Activated naive CD4-positive, alpha-beta T cell treated with anti-CD3 and anti-CD28 coated beads, Interleukin-2, amount 50 U/mL, for 24 hours (primary cell): ENCODE data around the gene CAMK4.

ENCODE experiments used
- H3K27ac Mint-ChIP-seq: one replicate; pipeline ENCODE4 v1.8.0; 2021; ENCODE audit warnings: mild to moderate bottlenecking, mixed read lengths
- H3K27me3 Mint-ChIP-seq: one replicate; pipeline ENCODE4 v1.8.0; 2021; ENCODE audit warnings: mixed read lengths
- H3K36me3 Mint-ChIP-seq: one replicate; pipeline ENCODE4 v1.8.0; 2021; ENCODE audit warnings: mixed read lengths
- H3K4me1 Mint-ChIP-seq: one replicate; pipeline ENCODE4 v1.8.0; 2021; ENCODE audit warnings: mixed read lengths
- H3K4me3 Mint-ChIP-seq: one replicate; pipeline ENCODE4 v1.8.0; 2021; ENCODE audit warnings: mild to moderate bottlenecking, mixed read lengths
- H3K9me3 Mint-ChIP-seq: one replicate; pipeline ENCODE4 v1.8.0; 2021; ENCODE audit warnings: mixed read lengths

Gene CAMK4

DNA sequence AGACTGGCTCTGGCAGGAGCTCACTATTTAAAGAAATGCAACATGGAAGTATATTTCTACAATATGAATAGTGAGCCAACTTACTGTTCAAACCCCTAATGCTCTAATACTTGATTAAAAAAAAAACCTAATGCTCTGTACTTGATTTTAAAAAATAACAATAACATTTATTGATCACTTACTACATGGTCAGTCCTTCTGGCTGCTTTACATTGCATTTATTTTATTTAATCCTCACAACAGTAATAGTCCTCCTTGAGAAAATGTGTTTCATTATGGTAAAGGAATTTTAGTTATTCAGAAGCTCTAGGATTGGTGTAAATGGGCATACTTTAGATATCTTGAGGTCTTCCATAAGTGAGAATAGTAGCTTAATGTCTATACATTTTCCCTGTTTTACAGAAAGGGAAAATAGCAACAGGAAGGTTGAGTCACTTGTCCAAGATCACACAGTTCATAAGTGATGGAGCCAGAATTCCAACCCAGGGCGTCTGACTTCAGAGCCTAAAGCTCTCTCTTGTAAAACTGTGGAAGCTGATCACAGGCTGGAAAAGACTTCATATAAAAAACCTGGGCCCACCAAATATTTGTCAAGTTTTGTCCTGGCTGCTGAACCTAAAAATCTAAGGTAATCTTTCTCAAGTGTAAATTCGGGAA is 287.1 kb downstream of the CAMK4 start:
- Mint-ChIP-seq H3K27me3 (no peaks in the 10 kb centered on the region), H3K4me3 (peak overlapping the region; percentile 95), H3K27ac (peak overlapping the region; percentile 97), H3K9me3 (no peaks in the 10 kb centered on the region), H3K36me3 (no peaks in the 10 kb centered on the region), H3K4me1 (peaks cover 69% of the 10 kb centered on the region)

DNA sequence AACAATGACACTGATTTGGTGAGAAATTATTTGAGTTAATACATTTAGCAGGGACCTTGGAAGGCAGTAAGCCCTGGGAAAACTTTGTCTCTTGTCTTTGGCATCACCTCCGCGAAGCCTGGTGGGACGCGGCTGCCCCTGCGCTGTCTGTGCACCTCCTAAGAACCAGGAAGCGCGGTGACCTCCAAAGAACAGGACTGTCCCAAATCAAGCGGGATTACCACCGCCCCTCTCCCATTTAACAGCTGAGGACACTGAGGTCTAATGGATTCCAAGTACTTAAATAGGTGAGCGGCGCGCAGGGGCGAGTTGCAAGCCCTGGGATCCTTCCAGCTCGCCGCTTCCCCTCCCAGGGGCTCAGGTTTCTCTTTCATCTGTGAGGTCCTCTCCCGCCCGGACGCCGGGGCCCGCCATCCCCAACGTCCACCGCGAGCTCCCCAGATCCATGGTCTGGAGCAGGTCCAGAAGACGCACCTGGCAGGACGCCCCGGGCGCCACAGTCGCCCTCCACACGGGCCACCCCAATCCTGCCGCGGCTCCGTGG is 287.7 kb downstream of the CAMK4 start:
- no peaks in the 10 kb centered on the region for H3K36me3 Mint-ChIP-seq
- H3K9me3 Mint-ChIP-seq: no peaks in the 10 kb centered on the region
- peaks cover 69% of the 10 kb centered on the region for H3K4me1 Mint-ChIP-seq
- H3K4me3 Mint-ChIP-seq: peak overlapping the region; percentile 95
- H3K27me3 Mint-ChIP-seq: no peaks in the 10 kb centered on the region
- peak overlapping the region; percentile 97 for H3K27ac Mint-ChIP-seq

DNA sequence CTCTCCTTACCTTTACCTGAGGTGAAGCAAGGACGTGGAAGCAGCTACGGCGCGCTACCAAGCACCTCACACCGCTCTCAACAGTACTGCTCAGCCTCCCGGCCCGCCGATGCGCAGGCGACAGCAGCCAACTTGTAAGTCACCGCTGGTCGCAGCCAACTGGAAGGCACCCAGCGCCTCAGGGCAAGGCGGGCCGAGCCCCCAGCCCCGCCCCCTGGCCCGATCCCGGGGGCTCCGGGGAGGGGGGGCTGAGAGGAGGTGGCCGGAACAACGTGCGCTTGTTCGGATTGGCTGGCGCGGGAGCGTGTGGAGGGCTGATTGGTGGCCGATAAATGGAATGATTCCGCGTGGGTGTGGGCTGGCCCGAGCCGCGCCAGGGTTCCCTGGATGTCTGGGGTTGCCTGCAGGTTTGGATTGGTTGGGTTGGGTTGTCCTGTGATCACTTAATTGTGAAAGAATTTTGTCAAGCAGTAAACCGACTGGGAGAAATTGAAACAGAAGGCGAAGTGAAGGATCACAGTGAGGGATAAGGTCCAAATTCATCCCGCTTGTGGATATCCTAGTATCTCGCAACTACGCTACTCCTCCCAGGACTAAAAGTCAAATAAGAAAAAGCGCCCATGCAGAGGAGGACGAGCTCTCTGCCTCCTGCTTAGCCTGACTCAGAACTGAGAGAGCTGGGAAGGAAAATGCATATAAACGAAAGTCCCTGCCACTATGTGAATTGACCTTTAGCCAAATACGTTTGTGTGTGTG is 288.4 kb downstream of the CAMK4 start, which contains the start of gene STARD4:
TSS of gene STARD4 (minus strand) at position 161 of the 756 bp plus-strand sequence. CDS start 5,102 bp downstream, outside the sequence.
- H3K27me3 Mint-ChIP-seq: no peaks in the 10 kb centered on the region
- no peaks in the 10 kb centered on the region for H3K9me3 Mint-ChIP-seq
- peak within 1 kb of the TSS; percentile 97 for H3K27ac Mint-ChIP-seq
- no peaks in the 10 kb centered on the region for H3K36me3 Mint-ChIP-seq
- peak within 1 kb of the TSS; percentile 95 for H3K4me3 Mint-ChIP-seq
- H3K4me1 Mint-ChIP-seq: peaks cover 63% of the 10 kb centered on the region

DNA sequence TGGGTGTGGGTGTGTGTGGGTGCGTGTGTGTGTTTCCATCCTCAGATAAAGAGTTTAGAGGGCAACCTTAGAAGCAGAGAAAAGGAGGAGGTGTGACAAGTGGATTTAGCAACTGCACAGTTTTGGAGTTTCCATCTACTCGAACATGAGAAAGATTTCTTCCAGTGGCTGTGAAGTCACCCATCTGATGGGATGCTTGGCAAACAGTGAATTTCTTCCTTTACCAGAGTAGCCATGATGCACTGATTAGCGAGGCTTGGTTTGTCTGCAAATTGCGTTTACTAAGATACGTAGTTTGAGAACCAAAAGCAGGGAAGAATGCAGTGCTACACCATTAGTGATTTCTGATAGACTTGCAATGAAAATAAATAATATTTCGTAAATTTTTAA is 288.9 kb downstream of the CAMK4 start:
- Mint-ChIP-seq H3K36me3 (no peaks in the 10 kb centered on the region), H3K4me1 (peaks cover 58% of the 10 kb centered on the region), H3K27me3 (no peaks in the 10 kb centered on the region), H3K27ac (peak overlapping the region; percentile 97), H3K9me3 (no peaks in the 10 kb centered on the region), H3K4me3 (peak overlapping the region; percentile 95)

DNA sequence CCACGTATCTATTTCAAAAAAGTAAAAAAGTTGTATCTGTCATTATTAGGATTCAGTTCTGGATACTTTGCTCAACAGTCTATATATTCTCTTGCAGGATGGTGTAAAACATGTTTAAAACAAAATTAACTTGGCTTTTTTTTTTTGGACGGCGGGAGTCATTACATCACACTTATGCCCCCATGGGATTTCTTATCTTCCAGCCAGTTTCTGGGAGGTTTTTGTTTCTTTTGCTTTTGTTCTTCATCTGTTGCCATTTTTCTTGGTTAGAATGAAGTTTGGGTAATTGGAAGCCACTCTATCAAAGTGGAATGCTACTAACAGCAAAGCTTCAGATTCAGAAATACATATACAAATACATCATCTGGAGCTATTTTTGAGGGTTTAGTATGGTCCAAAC is 289.9 kb downstream of the CAMK4 start:
- Mint-ChIP-seq H3K27ac (no peak overlapping the region), H3K4me1 (peaks cover 50% of the 10 kb centered on the region)

DNA sequence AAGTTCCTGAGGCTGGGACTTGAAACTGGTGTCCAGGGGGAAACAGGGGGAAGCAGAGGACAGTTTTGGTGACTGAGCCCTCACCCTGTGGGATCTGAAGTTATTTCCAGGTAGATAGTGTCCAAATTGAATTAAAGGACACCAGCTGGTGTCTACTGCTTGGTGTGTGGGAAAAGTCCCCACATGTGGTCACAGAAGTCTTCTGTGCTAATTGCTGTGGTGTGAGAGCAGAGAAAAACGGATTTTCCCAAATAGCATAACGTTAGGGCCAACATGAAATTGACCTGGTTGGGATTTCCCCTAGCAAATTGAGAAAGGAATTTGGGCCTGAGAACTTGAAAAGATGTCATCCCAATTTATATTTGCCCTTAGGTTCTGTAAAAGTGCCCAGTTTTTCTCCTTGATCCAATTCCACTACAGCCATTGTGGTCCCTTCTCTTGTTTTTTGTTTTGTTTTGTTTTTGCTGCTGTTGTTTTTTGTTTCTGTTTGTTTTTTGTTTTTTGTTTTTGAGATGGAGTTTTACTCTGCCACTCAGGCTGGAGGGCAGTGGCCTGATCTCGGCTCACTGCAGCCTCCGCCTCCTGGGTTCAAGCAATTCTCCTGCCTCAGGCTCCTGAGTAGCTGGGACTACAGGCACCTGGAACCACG is 293.8 kb downstream of the CAMK4 start:
- Mint-ChIP-seq H3K4me1 (peaks cover 15% of the 10 kb centered on the region), H3K27me3 (no peaks in the 10 kb centered on the region), H3K9me3 (no peaks in the 10 kb centered on the region), H3K36me3 (no peaks in the 10 kb centered on the region), H3K4me3 (no peak overlapping the region), H3K27ac (no peak overlapping the region)

More for the DNA sequence above, 289.9 kb downstream of the CAMK4 start:
- H3K36me3 Mint-ChIP-seq: no peaks in the 10 kb centered on the region
- H3K9me3 Mint-ChIP-seq: no peaks in the 10 kb centered on the region
- H3K4me3 Mint-ChIP-seq: peak overlapping the region; percentile 44
- no peaks in the 10 kb centered on the region for H3K27me3 Mint-ChIP-seq

DNA sequence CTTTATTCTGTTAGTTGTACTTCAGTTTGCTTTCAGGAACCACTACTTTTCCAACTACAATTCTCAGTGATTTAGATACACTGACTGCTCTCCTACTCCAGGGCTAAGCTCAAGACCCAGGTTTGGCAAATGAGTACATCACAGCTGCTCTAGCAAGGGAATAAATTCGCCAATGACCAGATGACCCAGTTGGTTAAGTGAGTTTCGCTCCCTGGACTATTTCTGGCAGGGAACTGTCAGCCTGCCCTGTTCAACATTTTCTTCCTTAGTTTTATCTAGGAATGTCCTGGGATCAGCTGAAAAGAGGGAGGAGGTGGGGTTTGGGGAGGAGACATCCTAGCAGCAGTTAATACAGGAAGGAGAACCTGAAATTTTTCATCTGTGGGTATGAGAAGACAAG is 294.6 kb downstream of the CAMK4 start:
- Mint-ChIP-seq H3K9me3 (no peaks in the 10 kb centered on the region), H3K4me1 (peaks cover 8% of the 10 kb centered on the region), H3K27ac (no peak overlapping the region), H3K36me3 (no peaks in the 10 kb centered on the region), H3K4me3 (no peak overlapping the region), H3K27me3 (no peaks in the 10 kb centered on the region)

DNA sequence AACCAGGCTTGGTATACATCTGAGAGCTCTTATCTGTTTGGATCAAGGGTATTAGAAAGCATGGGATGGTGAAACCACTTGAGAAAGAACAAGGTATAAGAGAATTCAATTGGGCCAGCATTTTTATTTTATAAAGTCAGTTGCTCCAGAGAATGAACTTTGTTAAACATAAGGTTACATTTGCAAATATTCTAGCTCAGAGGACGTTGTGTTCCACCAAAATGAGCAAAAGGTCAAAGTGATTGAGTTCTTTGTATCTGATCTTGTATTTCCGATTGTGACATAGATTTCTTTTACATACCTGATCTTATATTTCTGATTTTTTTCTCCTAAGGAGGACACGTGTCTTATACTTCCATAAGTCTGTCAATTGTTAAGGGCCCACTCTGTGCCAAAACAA is 296.7 kb downstream of the CAMK4 start:
- Mint-ChIP-seq H3K27me3 (no peaks in the 10 kb centered on the region), H3K4me1 (no peaks in the 10 kb centered on the region), H3K36me3 (no peaks in the 10 kb centered on the region), H3K9me3 (no peaks in the 10 kb centered on the region), H3K4me3 (no peak overlapping the region), H3K27ac (no peak overlapping the region)

DNA sequence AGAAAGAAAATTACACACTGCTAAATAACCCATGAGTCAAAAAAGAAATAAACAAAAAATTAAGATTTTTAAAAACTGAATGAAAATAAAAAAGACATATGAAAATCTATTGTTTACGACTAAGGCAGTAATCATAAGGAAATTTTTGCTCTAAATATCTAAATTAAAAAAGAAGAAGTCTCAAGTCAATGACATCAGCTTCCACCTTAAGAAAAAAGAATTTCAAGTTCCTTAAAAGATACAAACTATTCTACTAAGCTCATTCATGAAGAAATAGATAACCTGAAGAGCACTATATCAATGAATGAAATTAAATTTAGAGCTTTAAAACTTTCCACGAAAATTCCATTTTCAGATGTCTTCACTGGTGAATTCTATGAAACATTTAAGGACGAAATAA is 303.9 kb downstream of the CAMK4 start:
- Mint-ChIP-seq H3K27me3 (no peaks in the 10 kb centered on the region), H3K27ac (no peak overlapping the region), H3K4me1 (peaks cover 20% of the 10 kb centered on the region), H3K36me3 (no peaks in the 10 kb centered on the region), H3K9me3 (no peaks in the 10 kb centered on the region), H3K4me3 (no peak overlapping the region)

DNA sequence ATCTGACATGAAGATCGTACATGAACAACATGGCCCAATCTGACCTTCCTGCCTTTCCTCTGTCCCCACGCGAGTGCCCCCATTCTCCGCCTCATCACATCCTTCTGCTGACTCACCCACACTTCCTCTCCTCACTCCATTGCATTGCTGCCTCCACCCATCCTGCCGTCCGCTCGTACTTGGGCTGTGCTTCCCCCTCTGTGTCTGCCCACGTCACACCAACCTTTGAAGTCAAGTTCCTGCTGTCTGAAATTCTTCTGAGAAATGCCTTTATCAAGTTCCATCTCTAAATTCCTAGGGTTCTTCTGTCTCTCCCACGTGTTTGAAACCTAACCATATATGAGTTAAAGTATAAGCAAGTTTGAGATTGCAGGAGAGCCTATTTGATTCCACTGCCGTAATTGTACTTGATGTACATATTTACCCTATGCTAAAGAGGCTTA is 306.1 kb downstream of the CAMK4 start:
- Mint-ChIP-seq H3K4me1 (peaks cover 20% of the 10 kb centered on the region), H3K36me3 (no peaks in the 10 kb centered on the region), H3K27me3 (no peaks in the 10 kb centered on the region), H3K9me3 (no peaks in the 10 kb centered on the region), H3K27ac (peak overlapping the region; percentile 92), H3K4me3 (peak overlapping the region; percentile 79)

DNA sequence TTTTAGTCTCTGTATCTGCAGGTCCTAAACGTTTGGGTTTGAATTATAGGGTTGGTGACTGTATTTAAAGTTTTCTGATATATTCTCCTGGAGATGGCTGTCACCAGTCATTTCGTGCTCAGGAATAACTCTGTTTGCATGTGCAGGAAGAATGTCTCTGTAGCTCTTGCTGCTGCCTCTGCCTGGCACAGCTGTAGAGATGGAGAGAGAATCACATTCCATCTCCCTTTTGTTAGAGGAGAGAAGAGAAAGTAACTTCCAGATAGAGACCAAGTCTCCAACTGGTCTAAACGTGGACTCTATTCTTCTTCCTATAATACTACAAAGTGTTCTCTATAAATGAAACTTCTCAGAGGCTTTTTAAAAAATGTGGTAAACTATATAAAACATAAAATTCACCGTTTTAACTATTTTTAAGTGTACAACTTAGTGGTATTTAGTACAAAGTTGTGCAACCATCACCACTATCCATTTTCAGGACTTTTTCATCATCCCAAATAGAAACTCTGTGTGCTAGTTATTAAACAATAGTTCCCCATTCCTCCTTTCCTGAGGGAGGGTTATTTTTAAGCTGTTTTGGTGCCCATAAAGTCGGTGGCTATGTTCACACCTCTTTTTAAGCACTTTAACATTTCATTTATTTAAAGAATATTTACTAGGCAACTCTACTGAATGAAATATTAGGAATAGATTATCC is 308.9 kb downstream of the CAMK4 start:
- H3K27me3 Mint-ChIP-seq: no peaks in the 10 kb centered on the region
- no peak overlapping the region for H3K4me3 Mint-ChIP-seq
- H3K36me3 Mint-ChIP-seq: no peaks in the 10 kb centered on the region
- H3K4me1 Mint-ChIP-seq: peaks cover 20% of the 10 kb centered on the region
- no peak overlapping the region for H3K27ac Mint-ChIP-seq
- no peaks in the 10 kb centered on the region for H3K9me3 Mint-ChIP-seq

DNA sequence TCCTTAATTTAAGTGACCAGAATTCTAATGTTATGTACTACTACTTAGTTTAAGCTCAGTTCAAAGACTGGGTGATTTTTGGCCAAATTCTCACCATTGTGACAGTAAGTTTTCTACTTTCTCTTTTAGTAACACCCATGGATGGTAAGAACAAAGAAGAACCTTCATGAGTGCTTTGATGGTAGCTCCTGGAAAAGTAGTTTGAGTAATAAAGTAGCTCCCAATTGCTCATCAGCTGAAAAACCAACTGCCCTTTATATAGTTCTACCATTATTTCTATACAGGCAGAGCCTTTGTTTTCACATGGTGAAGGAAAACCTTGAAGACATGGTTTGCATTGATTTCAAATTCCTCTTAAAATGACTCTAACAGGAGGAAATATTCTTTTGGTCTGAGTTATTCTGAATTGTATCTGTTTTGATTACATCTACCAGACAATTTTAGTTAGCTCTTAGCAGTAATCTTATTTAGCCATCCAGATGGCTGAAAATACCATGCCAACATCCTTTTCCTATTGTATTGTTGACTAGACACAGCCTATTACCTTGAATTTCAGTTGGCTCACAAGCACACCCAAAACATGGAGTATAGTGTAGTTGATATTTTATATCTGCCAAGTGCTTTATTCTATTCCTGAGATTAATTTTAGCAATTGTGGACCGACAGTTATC is 311.8 kb downstream of the CAMK4 start:
- Mint-ChIP-seq H3K4me3 (no peak overlapping the region), H3K27ac (no peak overlapping the region), H3K27me3 (peaks cover 5% of the 10 kb centered on the region), H3K4me1 (peaks cover 5% of the 10 kb centered on the region), H3K9me3 (no peaks in the 10 kb centered on the region), H3K36me3 (no peaks in the 10 kb centered on the region)

DNA sequence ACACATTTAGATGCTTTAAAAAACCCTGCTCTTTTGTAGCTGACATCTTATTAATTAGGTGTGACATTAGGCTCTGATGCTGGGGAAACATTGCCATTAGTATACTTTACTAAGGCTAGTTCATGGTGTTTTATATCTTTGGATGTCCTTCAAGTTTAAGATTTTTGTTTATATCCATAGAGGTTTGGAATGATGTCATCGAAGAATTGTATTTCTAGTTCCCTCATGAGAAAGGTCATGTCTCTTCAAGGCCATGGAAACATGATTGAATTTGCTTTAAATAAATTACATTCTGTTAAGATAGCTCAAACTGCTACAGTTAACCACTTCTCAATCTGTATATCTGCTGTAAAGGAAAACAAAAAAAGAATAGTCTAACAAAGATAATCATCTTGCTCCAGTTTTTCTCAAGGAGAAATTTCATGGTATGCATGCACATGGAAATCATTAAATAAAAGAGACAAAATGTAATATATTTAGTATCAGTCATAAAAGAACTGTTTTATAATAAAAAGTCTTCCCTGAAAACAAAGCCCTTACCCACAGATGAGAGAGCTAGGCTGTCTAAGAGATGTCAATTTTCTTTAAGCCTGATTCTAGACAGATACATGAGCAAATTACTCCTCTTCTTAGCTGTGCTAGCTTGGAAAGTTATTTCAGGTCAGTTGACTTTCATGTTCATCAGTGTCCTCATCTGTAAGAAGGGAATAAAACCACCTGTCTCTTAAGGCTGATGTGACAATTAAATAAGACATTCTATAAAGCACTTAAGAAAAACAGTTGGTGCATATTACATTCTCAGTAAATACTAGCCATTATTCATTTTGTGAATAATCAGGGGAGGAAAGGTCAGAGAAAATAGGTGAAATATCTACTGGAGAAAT is 313.2 kb downstream of the CAMK4 start:
- no peaks in the 10 kb centered on the region for H3K4me1 Mint-ChIP-seq
- no peaks in the 10 kb centered on the region for H3K36me3 Mint-ChIP-seq
- H3K4me3 Mint-ChIP-seq: no peak overlapping the region
- no peak overlapping the region for H3K27ac Mint-ChIP-seq
- H3K27me3 Mint-ChIP-seq: peaks cover 5% of the 10 kb centered on the region
- no peaks in the 10 kb centered on the region for H3K9me3 Mint-ChIP-seq
